Stimulated activated CD4-positive, alpha-beta T cell treated with anti-CD3 and anti-CD28 coated beads, Interleukin-12 subunit alpha, Interleukin-12 subunit beta, amount 100 ng/mL, for 4 hours (primary cell): Measurements from ENCODE around the gene ARSK.

Experiments
- DNase-seq: peaks from one replicate; pipeline ENCODE4 v3.0.0-alpha.2; 2020

Gene ARSK

GRCh38 chr5:95564450-95564849 is 9.5 kb downstream of the ARSK start:
- no peak for DNase-seq

DNA sequence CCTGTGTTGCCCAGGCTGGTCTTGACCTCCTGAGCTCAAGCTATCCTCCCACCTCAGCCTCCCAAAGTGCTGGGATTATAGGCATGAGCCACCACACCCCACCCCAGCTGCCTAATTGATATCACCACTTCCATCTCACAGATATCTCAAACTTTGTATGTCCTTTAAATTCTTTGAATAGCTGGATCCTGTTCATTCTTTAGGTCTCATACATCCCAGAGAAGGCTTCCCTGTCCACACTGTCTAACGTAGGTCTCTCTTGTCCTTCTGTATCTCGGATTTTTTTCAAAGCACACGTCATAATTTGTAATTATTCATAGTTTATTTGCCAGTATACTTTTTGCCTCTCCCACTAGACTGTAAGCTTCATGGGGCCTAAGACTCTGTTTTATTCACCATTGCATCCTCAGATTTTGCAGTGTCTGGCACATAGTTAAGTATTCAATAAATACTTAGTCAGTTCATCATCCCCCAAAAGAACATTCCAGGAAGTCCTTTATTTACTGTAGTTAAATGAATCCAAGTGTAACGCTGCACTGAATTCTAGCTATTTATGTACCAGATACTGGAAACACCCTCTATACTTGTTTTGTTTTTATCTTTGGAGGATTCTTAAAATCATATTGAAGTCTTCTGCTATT is 10.5 kb downstream of the ARSK start:
- DNase-seq = no peak

- DNase-seq = no peak
Measured at GRCh38 chr5:95572016-95572415, 17.1 kb downstream of the ARSK start.

DNA sequence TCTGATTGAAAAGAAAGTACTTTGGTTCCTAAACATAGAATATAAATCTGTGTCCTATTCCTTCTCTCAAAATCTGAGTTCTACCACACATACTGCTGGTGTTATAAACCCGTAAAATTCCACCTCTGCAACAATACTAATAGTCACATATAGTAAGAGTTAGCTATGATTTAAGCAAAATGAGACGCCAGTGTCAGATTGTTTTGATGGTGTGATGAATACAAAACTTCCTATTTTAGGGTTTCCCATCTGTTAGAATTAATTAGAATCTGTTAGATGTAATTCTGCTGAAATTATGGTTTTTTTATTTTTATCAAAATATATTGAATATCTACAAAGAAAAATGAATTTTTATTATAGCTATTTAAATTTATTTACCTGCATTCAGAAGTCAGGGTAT is 26.7 kb downstream of the ARSK start:
- no peak for DNase-seq

DNA sequence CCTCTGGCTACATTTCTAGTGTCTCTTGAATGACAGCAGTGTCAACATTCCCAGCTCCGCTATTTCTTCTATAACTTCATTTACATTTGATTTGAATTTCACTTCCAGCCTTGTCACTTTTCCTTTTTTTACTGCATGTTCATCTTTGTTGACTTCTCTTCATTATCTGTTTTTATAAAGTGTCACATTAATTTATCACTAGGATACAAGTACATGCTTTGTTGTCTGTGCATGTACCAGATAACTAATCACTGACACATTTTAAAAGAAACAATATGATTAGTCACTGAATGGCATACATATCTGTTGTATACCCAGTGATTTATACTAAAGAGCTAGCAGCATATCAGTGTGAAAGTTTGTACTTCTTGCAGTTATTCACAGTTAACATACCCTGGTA is 29.1 kb downstream of the ARSK start:
- DNase-seq = no peak

- no peak for DNase-seq
Measured at GRCh38 chr5:95590880-95591279, 36.0 kb downstream of the ARSK start.

DNA sequence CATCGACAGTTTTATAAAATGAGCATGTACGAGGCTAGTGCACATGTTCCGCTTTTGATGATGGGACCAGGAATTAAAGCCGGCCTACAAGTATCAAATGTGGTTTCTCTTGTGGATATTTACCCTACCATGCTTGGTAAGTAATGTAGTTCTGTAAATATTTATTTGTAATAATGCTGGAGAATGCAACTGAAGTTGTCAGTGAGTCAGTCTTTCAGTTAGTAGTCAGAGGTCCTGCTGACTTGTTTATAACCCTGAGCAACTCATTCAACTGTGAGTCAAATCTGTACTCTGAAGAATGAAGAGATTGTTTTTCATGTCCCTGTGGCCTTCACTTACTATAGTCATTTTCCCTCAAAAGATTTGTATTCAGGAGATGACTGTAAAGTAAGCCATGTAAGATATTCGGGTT is 36.6 kb downstream of the ARSK start:
- DNase-seq = no peak

DNA sequence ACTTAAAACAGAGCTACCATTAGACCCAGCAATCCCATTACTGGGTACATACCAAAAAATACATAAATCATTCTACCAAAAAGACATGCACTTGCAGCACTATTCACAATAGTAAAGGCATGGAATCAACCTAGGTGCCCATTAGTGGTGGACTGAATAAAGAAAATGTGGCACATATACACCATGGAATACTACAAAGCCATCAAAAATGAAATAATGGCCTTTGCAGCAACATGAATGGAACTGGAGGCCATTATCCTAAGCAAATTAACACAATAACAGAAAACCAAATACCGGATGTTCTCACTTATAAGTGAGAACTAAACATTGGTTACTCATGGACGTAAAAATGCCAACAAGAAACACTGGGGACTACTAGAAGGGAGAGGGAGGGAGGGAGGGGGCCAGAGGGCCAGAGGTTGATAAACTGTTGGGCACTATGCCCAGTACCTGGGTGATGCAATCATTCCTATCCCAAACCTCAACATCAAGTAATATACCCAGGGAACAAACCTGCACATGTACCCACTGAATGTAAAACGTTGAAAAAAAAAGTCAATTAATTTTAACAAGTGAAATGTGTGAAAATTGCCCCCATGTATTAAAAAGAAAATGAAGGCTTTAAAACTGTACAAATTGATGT is 40.5 kb downstream of the ARSK start:
- DNase-seq = no peak

- no peak for DNase-seq
Measured at GRCh38 chr5:95599252-95599651, 44.4 kb downstream of the ARSK start.

- DNase-seq = no peak
Measured at GRCh38 chr5:95600557-95600956, 45.7 kb downstream of the ARSK start.

- DNase-seq = no peak
Measured at GRCh38 chr5:95605786-95606185, 50.9 kb downstream of the ARSK start.

- no peak for DNase-seq
Measured at GRCh38 chr5:95606419-95606818, 51.5 kb downstream of the ARSK start.

- DNase-seq = no peak
Measured at GRCh38 chr5:95609711-95610110, 54.8 kb downstream of the ARSK start.

GRCh38 chr5:95610546-95610945 is 55.6 kb downstream of the ARSK start:
- no peak for DNase-seq

- no peak for DNase-seq
Measured at GRCh38 chr5:95611396-95611795, 56.5 kb downstream of the ARSK start.

DNA sequence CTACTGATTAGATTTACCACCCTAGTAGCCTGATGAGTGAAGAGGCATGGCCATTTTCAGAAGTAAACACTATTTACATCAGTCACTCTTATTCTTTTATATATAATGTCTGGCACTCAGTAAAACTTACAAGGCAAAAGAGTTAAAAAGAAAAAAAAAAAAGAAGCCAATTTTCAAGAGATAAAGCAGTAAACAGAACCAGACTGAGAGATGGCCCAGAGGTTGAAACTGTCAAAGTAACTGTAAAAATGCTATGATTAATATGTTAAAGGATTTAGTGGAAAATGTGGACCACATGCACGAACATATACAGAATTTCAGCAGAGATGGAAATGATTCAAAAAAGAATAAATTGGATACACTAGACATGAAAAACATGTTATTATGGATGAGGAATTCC is 58.6 kb downstream of the ARSK start:
- DNase-seq = no peak

- DNase-seq = no peak
Measured at GRCh38 chr5:95615164-95615467, 60.2 kb downstream of the ARSK start.

GRCh38 chr5:95617057-95617456 is 62.2 kb downstream of the ARSK start:
- no peak for DNase-seq

GRCh38 chr5:95619096-95619495 is 64.2 kb downstream of the ARSK start:
- no peak for DNase-seq

DNA sequence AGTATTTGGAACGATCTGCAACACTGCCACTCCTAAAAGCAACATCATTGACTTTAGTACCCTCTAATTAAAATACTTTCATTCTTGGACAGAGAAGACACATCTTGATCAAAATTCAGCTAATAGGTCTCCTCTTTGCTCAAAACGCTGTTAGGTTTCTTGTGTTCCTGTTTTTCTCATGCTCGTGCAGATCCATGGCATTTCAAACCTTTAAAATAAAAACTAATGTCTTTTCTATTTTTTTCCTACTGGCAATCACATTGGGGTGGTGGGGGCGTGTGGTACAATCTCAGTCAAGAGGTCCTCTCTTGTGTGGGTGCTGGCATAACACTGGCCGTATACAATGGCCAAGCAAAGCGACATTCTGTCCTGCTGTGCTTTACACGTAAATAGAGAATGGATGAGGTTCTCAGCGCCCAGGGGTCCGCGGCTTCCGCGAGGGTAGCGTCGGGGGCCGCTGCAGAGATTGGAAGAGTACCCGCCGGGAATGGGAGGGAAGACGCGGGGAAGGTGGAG is 64.7 kb downstream of the ARSK start:
- no peak for DNase-seq

DNA sequence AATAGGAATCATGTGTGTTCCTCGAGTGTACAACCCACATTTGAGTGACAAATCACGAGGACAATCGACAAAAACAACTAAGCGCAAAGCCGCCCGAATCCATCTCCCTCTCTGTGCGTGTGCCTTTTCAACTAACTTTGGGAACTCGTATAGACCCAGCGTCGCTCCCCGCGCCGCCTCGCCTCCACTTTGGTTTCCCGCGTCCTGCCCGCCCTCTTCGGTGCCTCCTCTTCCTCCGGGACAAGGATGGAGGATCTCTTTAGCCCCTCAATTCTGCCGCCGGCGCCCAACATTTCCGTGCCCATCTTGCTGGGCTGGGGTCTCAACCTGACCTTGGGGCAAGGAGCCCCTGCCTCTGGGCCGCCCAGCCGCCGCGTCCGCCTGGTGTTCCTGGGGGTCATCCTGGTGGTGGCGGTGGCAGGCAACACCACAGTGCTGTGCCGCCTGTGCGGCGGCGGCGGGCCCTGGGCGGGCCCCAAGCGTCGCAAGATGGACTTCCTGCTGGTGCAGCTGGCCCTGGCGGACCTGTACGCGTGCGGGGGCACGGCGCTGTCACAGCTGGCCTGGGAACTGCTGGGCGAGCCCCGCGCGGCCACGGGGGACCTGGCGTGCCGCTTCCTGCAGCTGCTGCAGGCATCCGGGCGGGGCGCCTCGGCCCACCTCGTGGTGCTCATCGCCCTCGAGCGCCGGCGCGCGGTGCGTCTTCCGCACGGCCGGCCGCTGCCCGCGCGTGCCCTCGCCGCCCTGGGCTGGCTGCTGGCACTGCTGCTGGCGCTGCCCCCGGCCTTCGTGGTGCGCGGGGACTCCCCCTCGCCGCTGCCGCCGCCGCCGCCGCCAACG is 65.3 kb downstream of the ARSK start, which contains the start of gene GPR150:
TSS of gene GPR150 (plus strand) at position 58 of the 840 bp plus-strand sequence. CDS start at position 247, 189 bp downstream.
- DNase-seq = peak; percentile 58

- peak; percentile 46 for DNase-seq
Measured at GRCh38 chr5:95620870-95621838, 66.3 kb downstream of the ARSK start.
